Immature natural killer cell (primary cell): ENCODE results near the gene SLC24A3. TPM values are rescaled to one million over a fixed set of nuclear protein-coding genes. Genes with fewer than 3 reads are reported as not detected.

Source experiments
- DNase-seq, 3 donors: peaks; one replicate each; pipeline ENCODE4 v3.0.0; 2022; ENCODE audit warnings: mixed read lengths in 1 of 3
- H3K27ac Mint-ChIP-seq, 6 donors: one replicate each; pipeline ENCODE4 v1.8.0; 2020; ENCODE audit warnings: mixed read lengths in 6 of 6, mild to moderate bottlenecking in 5 of 6, inconsistent platforms in 4 of 6, moderate library complexity in 3 of 6
- H3K27me3 Mint-ChIP-seq, 3 donors: one replicate each; pipeline ENCODE4 v1.8.0; 2020 to 2021; ENCODE audit warnings: low read depth in 3 of 3, mild to moderate bottlenecking in 3 of 3, mixed read lengths in 3 of 3, moderate library complexity in 3 of 3, inconsistent platforms in 1 of 3
- H3K36me3 Mint-ChIP-seq, 3 donors: one replicate each; pipeline ENCODE4 v1.8.0; 2020; ENCODE audit warnings: mixed read lengths in 3 of 3, inconsistent platforms in 2 of 3, mild to moderate bottlenecking in 2 of 3
- H3K4me1 Mint-ChIP-seq, 2 donors: one replicate each; pipeline ENCODE4 v1.8.0; 2020; ENCODE audit warnings: inconsistent platforms in 2 of 2, mild to moderate bottlenecking in 2 of 2, mixed read lengths in 2 of 2, moderate library complexity in 1 of 2
- H3K4me3 Mint-ChIP-seq, 5 donors: one replicate each; pipeline ENCODE4 v1.8.0; 2020; ENCODE audit warnings: mild to moderate bottlenecking in 5 of 5, mixed read lengths in 5 of 5, inconsistent platforms in 3 of 5, moderate library complexity in 3 of 5
- H3K9me3 Mint-ChIP-seq, 6 donors: one replicate each; pipeline ENCODE4 v1.8.0; 2020; ENCODE audit warnings: mild to moderate bottlenecking in 6 of 6, mixed read lengths in 6 of 6, inconsistent platforms in 4 of 6, moderate library complexity in 3 of 6
- polyA plus RNA-seq, 3 donors: library from polyadenylated mRNA; unstranded; fragments of 300-500 nt; fragmentation: Illumina TruSeq; gene quantifications; one replicate each; pipeline ENCODE4 v1.2.3, GENCODE V29; 2021

Gene SLC24A3
- polyA plus RNA-seq, 3 donors from 2014 or later = 0.10 TPM; not detected in 2

DNA sequence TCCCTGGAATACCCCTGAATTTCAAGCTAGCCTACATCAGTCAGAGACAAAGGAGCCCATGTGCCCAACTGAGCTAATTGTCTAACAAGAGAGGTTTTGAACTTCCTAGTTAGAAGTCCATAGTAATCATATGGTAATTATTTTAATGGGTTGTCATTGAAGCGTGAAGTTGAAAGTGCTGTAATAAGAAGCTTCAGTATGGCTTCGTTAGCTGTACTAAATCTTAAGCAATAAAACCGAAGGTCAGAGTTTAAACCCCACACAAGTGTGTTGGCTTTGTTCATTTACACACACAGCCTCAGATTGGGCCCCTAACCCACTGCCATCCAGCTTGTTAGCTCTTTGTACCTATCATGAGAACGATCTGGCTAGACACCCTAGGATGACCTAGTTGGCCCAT is 350.0 kb downstream of the SLC24A3 start:
- no peak for DNase-seq
- Mint-ChIP-seq H3K9me3 (no peaks in the 10 kb centered on the region), H3K27ac (no peak overlapping the region), H3K4me1 (no peaks in the 10 kb centered on the region), H3K27me3 (peaks cover 2 to 5% (median 3%) of the 10 kb centered on the region in 3 donors), H3K4me3 (no peak overlapping the region), H3K36me3 (no peaks in the 10 kb centered on the region)

- peaks cover 2 to 4% (median 3%) of the 10 kb centered on the region in 3 donors for H3K27me3 Mint-ChIP-seq
- no peak overlapping the region for H3K4me3 Mint-ChIP-seq
- H3K36me3 Mint-ChIP-seq = no peaks in the 10 kb centered on the region
- H3K9me3 Mint-ChIP-seq = peaks cover 0 to 2% (median 0%) of the 10 kb centered on the region in 6 donors
- DNase-seq = no peak
- no peak overlapping the region for H3K27ac Mint-ChIP-seq
- H3K4me1 Mint-ChIP-seq = no peaks in the 10 kb centered on the region
These were observed 351.8 kb downstream of the SLC24A3 start for GRCh38 chr20:19564261-19564660.

- Mint-ChIP-seq H3K9me3 (peaks cover 0 to 2% (median 0%) of the 10 kb centered on the region in 6 donors), H3K4me3 (no peak overlapping the region), H3K4me1 (no peaks in the 10 kb centered on the region), H3K27me3 (peaks cover 1 to 4% (median 2%) of the 10 kb centered on the region in 3 donors), H3K36me3 (no peaks in the 10 kb centered on the region), H3K27ac (no peak overlapping the region)
- no peak for DNase-seq
These were observed 353.3 kb downstream of the SLC24A3 start for GRCh38 chr20:19565736-19566135.

- H3K9me3 Mint-ChIP-seq = peaks cover 0 to 4% (median 0%) of the 10 kb centered on the region in 6 donors
- DNase-seq = no peak
- H3K36me3 Mint-ChIP-seq = no peaks in the 10 kb centered on the region
- peaks cover 1 to 7% (median 2%) of the 10 kb centered on the region in 3 donors for H3K27me3 Mint-ChIP-seq
- H3K4me1 Mint-ChIP-seq = no peaks in the 10 kb centered on the region
- H3K27ac Mint-ChIP-seq = no peak overlapping the region
- H3K4me3 Mint-ChIP-seq = no peak overlapping the region
These were observed 353.9 kb downstream of the SLC24A3 start for GRCh38 chr20:19566226-19566945.

GRCh38 chr20:19568128-19568527 is 355.7 kb downstream of the SLC24A3 start:
- no peak overlapping the region for H3K4me3 Mint-ChIP-seq
- DNase-seq = no peak
- no peaks in the 10 kb centered on the region for H3K4me1 Mint-ChIP-seq
- H3K27me3 Mint-ChIP-seq = peaks cover 1 to 7% (median 2%) of the 10 kb centered on the region in 3 donors
- H3K27ac Mint-ChIP-seq = no peak overlapping the region
- H3K9me3 Mint-ChIP-seq = peaks cover 0 to 4% (median 0%) of the 10 kb centered on the region in 6 donors
- H3K36me3 Mint-ChIP-seq = no peaks in the 10 kb centered on the region

- H3K4me3 Mint-ChIP-seq = no peak overlapping the region
- no peaks in the 10 kb centered on the region for H3K4me1 Mint-ChIP-seq
- DNase-seq = no peak
- H3K9me3 Mint-ChIP-seq = peaks cover 0 to 4% (median 0%) of the 10 kb centered on the region in 6 donors
- H3K36me3 Mint-ChIP-seq = no peaks in the 10 kb centered on the region
- H3K27ac Mint-ChIP-seq = no peak overlapping the region
- peaks cover 0 to 5% (median 0%) of the 10 kb centered on the region in 3 donors for H3K27me3 Mint-ChIP-seq
These were observed 359.6 kb downstream of the SLC24A3 start for GRCh38 chr20:19571996-19572395.

GRCh38 chr20:19577692-19578091 is 365.2 kb downstream of the SLC24A3 start:
- no peak overlapping the region for H3K4me3 Mint-ChIP-seq
- H3K27ac Mint-ChIP-seq = no peak overlapping the region
- no peak for DNase-seq
- no peaks in the 10 kb centered on the region for H3K9me3 Mint-ChIP-seq
- H3K27me3 Mint-ChIP-seq = peaks cover 0 to 2% (median 1%) of the 10 kb centered on the region in 3 donors
- H3K4me1 Mint-ChIP-seq = no peaks in the 10 kb centered on the region
- H3K36me3 Mint-ChIP-seq = no peaks in the 10 kb centered on the region

DNA sequence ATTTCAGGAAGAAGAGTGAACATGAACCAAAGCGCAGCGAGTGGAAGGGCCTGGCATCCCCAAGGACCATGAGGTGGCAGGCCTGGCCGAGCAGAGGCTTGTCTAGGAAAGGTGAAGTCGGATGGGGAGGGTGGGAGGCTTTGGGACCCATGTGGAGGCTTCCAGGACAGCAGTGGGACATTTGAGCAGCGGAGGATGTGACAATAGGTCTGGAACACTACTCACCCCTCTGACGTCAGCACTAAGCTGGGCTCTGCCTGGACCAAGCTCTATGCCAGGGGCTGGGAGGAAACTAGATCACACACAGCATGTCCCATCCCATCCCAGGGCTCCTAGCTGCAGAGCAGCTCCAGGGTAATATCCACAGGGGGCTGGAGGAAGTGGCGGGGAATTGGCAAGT is 370.3 kb downstream of the SLC24A3 start:
- H3K27ac Mint-ChIP-seq = no peak overlapping the region
- H3K4me1 Mint-ChIP-seq = no peaks in the 10 kb centered on the region
- no peaks in the 10 kb centered on the region for H3K36me3 Mint-ChIP-seq
- H3K4me3 Mint-ChIP-seq = no peak overlapping the region
- H3K9me3 Mint-ChIP-seq = no peaks in the 10 kb centered on the region
- peaks cover 1 to 4% (median 2%) of the 10 kb centered on the region in 3 donors for H3K27me3 Mint-ChIP-seq
- DNase-seq = no peak

DNA sequence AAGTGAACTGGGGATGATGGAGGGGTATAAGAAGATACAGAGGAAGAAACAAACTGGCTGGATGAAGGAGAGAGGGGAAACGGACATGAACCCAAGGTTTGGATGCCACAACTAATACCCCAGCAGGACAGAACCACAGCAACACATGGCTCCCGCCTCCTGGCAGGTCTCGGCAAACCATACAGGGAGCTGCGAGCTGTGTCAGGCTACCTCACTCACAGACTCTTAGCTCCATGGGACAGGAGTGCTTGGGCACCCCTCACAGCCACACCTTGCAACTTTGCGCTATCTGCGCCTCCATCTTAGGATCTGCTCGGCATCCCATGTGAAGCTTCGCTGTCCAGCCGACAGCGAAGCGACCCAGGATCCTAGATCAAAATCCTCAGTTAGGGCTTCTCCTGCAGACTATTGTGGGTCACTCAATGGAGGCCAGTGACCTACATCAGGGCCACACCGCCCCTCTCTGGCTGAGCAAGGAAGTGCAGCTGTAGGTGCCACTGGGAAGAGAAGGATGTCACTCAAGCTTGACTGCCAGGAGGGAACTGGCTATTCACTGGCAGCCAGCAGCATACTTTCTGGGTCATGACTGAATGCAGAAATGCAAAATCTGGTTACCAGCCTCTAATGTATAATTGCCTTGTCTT is 371.2 kb downstream of the SLC24A3 start:
- no peak overlapping the region for H3K27ac Mint-ChIP-seq
- no peaks in the 10 kb centered on the region for H3K36me3 Mint-ChIP-seq
- H3K9me3 Mint-ChIP-seq = no peaks in the 10 kb centered on the region
- DNase-seq = peak; percentile 27 to 38 (median 34)
- H3K27me3 Mint-ChIP-seq = peaks cover 1 to 4% (median 2%) of the 10 kb centered on the region in 3 donors
- H3K4me1 Mint-ChIP-seq = no peaks in the 10 kb centered on the region
- no peak overlapping the region for H3K4me3 Mint-ChIP-seq

DNA sequence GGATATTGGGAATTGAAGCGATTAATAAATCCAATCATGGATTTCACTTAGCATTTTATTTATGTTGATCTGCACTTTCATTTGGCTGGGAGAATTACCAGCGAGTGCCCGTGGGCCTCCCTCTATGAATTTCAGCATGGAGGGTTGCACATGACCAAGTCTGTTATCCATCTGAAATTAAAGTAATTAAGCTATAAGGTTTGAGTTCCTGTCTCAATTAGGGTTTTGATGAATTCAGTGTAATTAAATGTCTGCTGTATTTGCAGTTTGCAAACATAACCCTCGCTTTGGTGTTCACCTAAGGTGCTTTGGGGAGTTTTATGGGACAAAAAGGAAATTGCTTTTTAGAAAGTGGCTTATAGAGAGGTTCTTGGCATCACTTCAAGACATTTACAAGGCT is 375.8 kb downstream of the SLC24A3 start:
- no peak overlapping the region for H3K4me3 Mint-ChIP-seq
- no peaks in the 10 kb centered on the region for H3K9me3 Mint-ChIP-seq
- no peak for DNase-seq
- H3K27ac Mint-ChIP-seq = no peak overlapping the region
- peaks cover 0 to 2% (median 0%) of the 10 kb centered on the region in 3 donors for H3K27me3 Mint-ChIP-seq
- no peaks in the 10 kb centered on the region for H3K4me1 Mint-ChIP-seq
- no peaks in the 10 kb centered on the region for H3K36me3 Mint-ChIP-seq

GRCh38 chr20:19588732-19589131 is 376.3 kb downstream of the SLC24A3 start:
- no peak for DNase-seq
- Mint-ChIP-seq H3K9me3 (no peaks in the 10 kb centered on the region), H3K36me3 (no peaks in the 10 kb centered on the region), H3K27me3 (no peaks in the 10 kb centered on the region), H3K4me3 (no peak overlapping the region), H3K27ac (no peak overlapping the region), H3K4me1 (no peaks in the 10 kb centered on the region)

DNA sequence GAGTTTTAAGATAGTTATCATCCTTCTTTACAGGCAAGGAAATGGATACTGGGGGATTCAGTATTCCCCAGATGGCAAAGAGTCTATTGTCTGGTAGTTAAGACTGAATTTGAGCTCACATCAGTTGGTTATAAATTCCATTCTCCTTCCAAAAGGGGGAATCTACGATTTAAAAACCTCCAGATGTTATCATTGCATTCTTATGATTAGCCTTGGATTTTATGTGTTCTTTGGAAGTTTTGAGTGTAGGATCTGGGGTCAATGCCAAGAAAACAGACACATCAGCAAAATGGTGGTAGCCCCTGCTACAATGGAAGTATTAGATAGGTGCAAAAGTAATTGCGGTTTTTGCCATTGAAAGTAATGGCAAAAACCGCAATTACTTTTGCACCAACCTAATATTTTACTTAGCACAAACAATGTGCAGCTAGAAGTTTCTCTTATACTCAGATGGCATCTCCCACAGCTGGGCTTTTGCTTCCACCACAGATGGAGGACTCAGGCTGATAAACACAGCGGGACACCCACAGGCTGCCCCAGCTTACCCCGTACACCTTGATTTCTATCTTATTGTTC is 377.4 kb downstream of the SLC24A3 start:
- Mint-ChIP-seq H3K4me3 (no peak overlapping the region), H3K27me3 (no peaks in the 10 kb centered on the region), H3K36me3 (no peaks in the 10 kb centered on the region), H3K9me3 (no peaks in the 10 kb centered on the region), H3K27ac (no peak overlapping the region), H3K4me1 (no peaks in the 10 kb centered on the region)
- no peak for DNase-seq

GRCh38 chr20:19590382-19590781 is 377.9 kb downstream of the SLC24A3 start:
- Mint-ChIP-seq H3K27me3 (peaks cover 0 to under 1% (median 0%) of the 10 kb centered on the region in 3 donors), H3K27ac (no peak overlapping the region), H3K4me1 (no peaks in the 10 kb centered on the region), H3K4me3 (no peak overlapping the region), H3K36me3 (no peaks in the 10 kb centered on the region), H3K9me3 (no peaks in the 10 kb centered on the region)
- DNase-seq = no peak

DNA sequence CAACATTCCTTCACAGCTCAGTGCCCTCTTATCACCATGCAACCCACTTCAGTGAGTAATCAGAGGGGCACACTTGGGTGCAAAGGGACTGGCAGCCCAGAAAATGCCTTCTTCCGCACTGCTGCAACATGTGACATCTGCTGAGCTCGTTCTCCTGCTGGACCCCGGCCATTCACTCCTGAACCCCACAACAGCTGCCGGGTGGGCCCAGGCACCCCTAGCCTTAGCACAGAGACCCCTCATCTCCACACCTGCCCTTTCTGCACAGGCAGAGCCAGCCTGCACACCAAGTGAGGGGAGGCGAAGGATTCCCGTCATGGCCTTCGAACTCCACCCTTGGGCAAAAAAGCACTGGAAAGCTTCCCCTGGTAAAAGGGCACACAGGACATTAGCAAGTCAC is 381.3 kb downstream of the SLC24A3 start:
- no peaks in the 10 kb centered on the region for H3K36me3 Mint-ChIP-seq
- H3K27ac Mint-ChIP-seq = no peak overlapping the region
- H3K9me3 Mint-ChIP-seq = no peaks in the 10 kb centered on the region
- no peak for DNase-seq
- peaks cover 0 to 3% (median 0%) of the 10 kb centered on the region in 3 donors for H3K27me3 Mint-ChIP-seq
- no peaks in the 10 kb centered on the region for H3K4me1 Mint-ChIP-seq
- no peak overlapping the region for H3K4me3 Mint-ChIP-seq
